GM21737 (cell line): Measurements from ENCODE around the gene ANXA2R.

ENCODE experiments used
- ATAC-seq: cut with Tn5 transposase; IDR thresholded peaks from one replicate; pipeline ENCODE4 v1.9.1; 2021; ENCODE audit warnings: mild to moderate bottlenecking, moderate library complexity; ENCODE audit not compliant: unreplicated experiment

ANXA2R gene

GRCh38 chr5:43001748-43002147 lies 38.4 kb downstream of the ANXA2R start:
- no peak for ATAC-seq

GRCh38 chr5:43000914-43001313 lies 39.2 kb downstream of the ANXA2R start:
- no peak for ATAC-seq

- no peak for ATAC-seq
Measured at GRCh38 chr5:43000111-43000840, 39.8 kb downstream of the ANXA2R start.

GRCh38 chr5:42995360-42995751 lies 44.8 kb downstream of the ANXA2R start:
- ATAC-seq, result no peak

GRCh38 chr5:42994555-42995359 lies 45.4 kb downstream of the ANXA2R start:
- ATAC-seq, result peak; percentile 56

GRCh38 chr5:42994246-42994554 lies 45.9 kb downstream of the ANXA2R start:
- ATAC-seq, result no peak

GRCh38 chr5:42993516-42994245 lies 46.4 kb downstream of the ANXA2R start:
- ATAC-seq, result no peak

GRCh38 chr5:42992088-42992879 lies 47.8 kb downstream of the ANXA2R start:
- peak; percentile 55 for ATAC-seq

GRCh38 chr5:42991404-42992087 lies 48.6 kb downstream of the ANXA2R start:
- ATAC-seq, result peak; percentile 15

GRCh38 chr5:42990892-42991291 lies 49.2 kb downstream of the ANXA2R start:
- no peak for ATAC-seq
